ENCODE measurements around the gene PFKFB3. TPM values are rescaled to one million over a fixed set of nuclear protein-coding genes. Genes with fewer than 3 reads are reported as not detected.
A peak's percentile ranks its signal among the peaks of the same experiment; 100 is the strongest.
"Not testable (repeated sequence)": the region's sequence is repeated elsewhere in the genome, so short reads cannot be mapped to it uniquely, and the experiment has no call there.

Gene PFKFB3
- total and polyA plus RNA-seq, 2 experiments from 2014 or later, result 47.6 TPM

- no peak for DNase-seq (ENCODE audit: low read depth in 1 of 2, low spot score in 1 of 2)
- H3K4me3 ChIP-seq, result no peak overlapping the region
- H3K27ac ChIP-seq, result peak overlapping the region; percentile 57
- H3K36me3 ChIP-seq, result peaks cover 45% of the 10 kb centered on the region
- no peaks in the 10 kb centered on the region for H3K9me3 ChIP-seq (ENCODE audit: low read depth)
- no peaks in the 10 kb centered on the region for H3K27me3 ChIP-seq
- TF ChIP-seq CTCF (IDR thresholded peaks at IDR 0.05; ENCODE audit: low read depth, low read length), result no peak
- H3K4me1 ChIP-seq (ENCODE audit: low read depth), result no peaks in the 10 kb centered on the region
These were observed 31.6 kb downstream of the PFKFB3 start for GRCh38 chr10:6234371-6234770.

- Histone ChIP-seq H3K27me3 (no peaks in the 10 kb centered on the region), H3K36me3 (peaks cover 33% of the 10 kb centered on the region), H3K9me3 (ENCODE audit: low read depth) (no peaks in the 10 kb centered on the region), H3K4me1 (ENCODE audit: low read depth) (no peaks in the 10 kb centered on the region), H3K4me3 (no peak overlapping the region), H3K27ac (peak overlapping the region; percentile 0)
- no peak for DNase-seq (ENCODE audit: low read depth in 1 of 2, low spot score in 1 of 2)
- no peak for TF ChIP-seq CTCF (IDR thresholded peaks at IDR 0.05; ENCODE audit: low read depth, low read length)
These were observed 33.8 kb downstream of the PFKFB3 start for GRCh38 chr10:6236349-6237198.

- Histone ChIP-seq H3K27ac (peak overlapping the region; percentile 0), H3K9me3 (ENCODE audit: low read depth) (no peaks in the 10 kb centered on the region), H3K36me3 (peaks cover 27% of the 10 kb centered on the region), H3K27me3 (no peaks in the 10 kb centered on the region), H3K4me3 (no peak overlapping the region), H3K4me1 (ENCODE audit: low read depth) (no peaks in the 10 kb centered on the region)
- no peak for TF ChIP-seq CTCF (IDR thresholded peaks at IDR 0.05; ENCODE audit: low read depth, low read length)
- DNase-seq (ENCODE audit: low read depth in 1 of 2, low spot score in 1 of 2), result no peak
These were observed 34.4 kb downstream of the PFKFB3 start for GRCh38 chr10:6237199-6237530.

GRCh38 chr10:6238587-6239212, 36.0 kb downstream of the PFKFB3 start:
- not testable (repeated sequence) for H3K27ac ChIP-seq; DNase-seq (ENCODE audit: low read depth in 1 of 2, low spot score in 1 of 2)
- H3K36me3 ChIP-seq, result peaks cover 13% of the 10 kb centered on the region

GRCh38 chr10:6239213-6239991, 36.7 kb downstream of the PFKFB3 start:
- H3K4me1 ChIP-seq (ENCODE audit: low read depth), result no peaks in the 10 kb centered on the region
- H3K36me3 ChIP-seq, result peaks cover 6% of the 10 kb centered on the region
- DNase-seq (ENCODE audit: low read depth in 1 of 2, low spot score in 1 of 2), result peak in 1 of 2 donors; percentile 97
- no peak overlapping the region for H3K4me3 ChIP-seq
- no peaks in the 10 kb centered on the region for H3K9me3 ChIP-seq (ENCODE audit: low read depth)
- no peak overlapping the region for H3K27ac ChIP-seq
- no peaks in the 10 kb centered on the region for H3K27me3 ChIP-seq
- no peak for TF ChIP-seq CTCF (IDR thresholded peaks at IDR 0.05; ENCODE audit: low read depth, low read length)

More at GRCh38 chr10:6238587-6239212, 36.0 kb downstream of the PFKFB3 start:
- H3K4me1 ChIP-seq (ENCODE audit: low read depth); H3K4me3 ChIP-seq; H3K9me3 ChIP-seq (ENCODE audit: low read depth); H3K27me3 ChIP-seq: not testable (repeated sequence)
